Panc1 (cell line): ENCODE data around the gene CD14. TPM values are rescaled to one million over a fixed set of nuclear protein-coding genes. Genes with fewer than 3 reads are reported as not detected.
"Not testable (repeated sequence)": the region's sequence is repeated elsewhere in the genome, so short reads cannot be mapped to it uniquely, and the experiment has no call there.

Experiments
- ATAC-seq: fragments of 200-7000 bp; cut with Tn5 transposase; 2 replicates; pipeline ENCODE4 v1.9.1; 2020; ENCODE audit warnings: mild to moderate bottlenecking, moderate library complexity
- BruUV-seq: library from RNA; stranded (reverse); fragments of 400-500 nt; replicated peaks from 2 replicates; lab custom pipeline; 2021; lab: Mats Ljungman, UMichigan
- CTCF ChIA-PET: fragments of 300-600 bp; sonication (Branson Sonifier 250); formaldehyde crosslinking; loops from one replicate; lab custom pipeline; 2022; ENCODE audit warnings: antibody characterized with exemption; lab: Charles Lee
- POLR2A ChIA-PET: fragments of 300-600 bp; sonication (Branson Sonifier 250); formaldehyde crosslinking; loops from one replicate; lab custom pipeline; 2022; ENCODE audit warnings: antibody characterized with exemption; lab: Charles Lee
- DNase-seq: peaks from one replicate; pipeline ENCODE4 v3.0.0-alpha.2; 2010; ENCODE audit warnings: low read depth, low spot score
- H3K27ac ChIP-seq: 2 replicates; pipeline ENCODE4 v1.5.1; 2011; ENCODE audit warnings: mild to moderate bottlenecking, low read length, inconsistent platforms
- H3K27me3 ChIP-seq: fragments of 200-500 bp; sonication (Bioruptor generic); 2 replicates; pipeline ENCODE4 v1.6.0; 2014; ENCODE audit warnings: low read length, inconsistent platforms; ENCODE audit not compliant: control insufficient read depth, insufficient read depth
- H3K36me3 ChIP-seq: fragments of 200-500 bp; sonication (Bioruptor generic); 2 replicates; pipeline ENCODE4 v1.5.1; 2014; ENCODE audit warnings: inconsistent platforms, mild to moderate bottlenecking, low read length, moderate library complexity; ENCODE audit not compliant: control insufficient read depth, insufficient read depth
- H3K4me1 ChIP-seq: 2 replicates; pipeline ENCODE4 v1.5.1; 2011; ENCODE audit warnings: inconsistent platforms, mild to moderate bottlenecking, low read length, moderate library complexity; ENCODE audit not compliant: control insufficient read depth, insufficient read depth
- H3K4me3 ChIP-seq, 2 experiments: 2 replicates each; pipeline ENCODE4 v1.5.1; 2011 to 2012; ENCODE audit warnings: low read depth in 2 of 2, low read length in 2 of 2, mild to moderate bottlenecking in 2 of 2, inconsistent platforms in 1 of 2, moderate library complexity in 1 of 2
- H3K9me3 ChIP-seq: fragments of 200-500 bp; sonication (Bioruptor generic); 2 replicates; pipeline ENCODE4 v1.5.1; 2014; ENCODE audit warnings: low read depth, mild to moderate bottlenecking, inconsistent platforms, low read length, moderate library complexity; ENCODE audit not compliant: control insufficient read depth, insufficient read depth
- POLR2AphosphoS5 ChIP-seq: IDR thresholded peaks from 2 replicates; pipeline ENCODE4 v1.6.1; 2012; ENCODE audit warnings: mild to moderate bottlenecking, low read depth, low read length, moderate library complexity
- SIN3A ChIP-seq: IDR thresholded peaks from 2 replicates; pipeline ENCODE4 v1.6.1; 2012; ENCODE audit warnings: low read depth, mild to moderate bottlenecking, low read length, moderate library complexity, borderline replicate concordance; ENCODE audit not compliant: insufficient read depth
- TCF7L2 ChIP-seq: IDR thresholded peaks from 2 replicates; pipeline ENCODE4 v1.6.1; 2011; ENCODE audit warnings: mild to moderate bottlenecking, low read depth, low read length, inconsistent platforms
- in situ Hi-C: cut with HindIII; loops from 2 replicates; pipeline ENCODE4 v1.10.0; 2016; ENCODE audit warnings: low sequenced_read_pairs, low pct_unique_long_range_greater_than_20kb
- intact Hi-C: fragments of 100-400 bp; cut with micrococcal nuclease; formaldehyde crosslinking; loops from one replicate; pipeline ENCODE4 v1.10.0; 2022; ENCODE audit not compliant: unreplicated experiment
- total RNA-seq: library from RNA; stranded (reverse); gene quantifications from one replicate; pipeline ENCODE4 v1.2.1, GENCODE V29; 2021; ENCODE audit not compliant: unreplicated experiment
- TF ChIP-seq, protein P1 (sequence below): fragments of 450-650 bp; IDR thresholded peaks from 2 replicates; pipeline ENCODE4 v1.5.1; 2017; ENCODE audit warnings: mild to moderate bottlenecking
- TF ChIP-seq, protein P2 (sequence below), 2 experiments: IDR thresholded peaks; 2 replicates each; pipeline ENCODE4 v1.6.1; 2011 to 2012; ENCODE audit warnings: low read depth in 2 of 2, control low read depth in 1 of 2, low read length in 1 of 2, mild to moderate bottlenecking in 1 of 2, moderate library complexity in 1 of 2; ENCODE audit not compliant: insufficient read depth in 1 of 2

CD14 gene
- total RNA-seq, 1 experiment from 2014 or later = 2.5 TPM

DNA sequence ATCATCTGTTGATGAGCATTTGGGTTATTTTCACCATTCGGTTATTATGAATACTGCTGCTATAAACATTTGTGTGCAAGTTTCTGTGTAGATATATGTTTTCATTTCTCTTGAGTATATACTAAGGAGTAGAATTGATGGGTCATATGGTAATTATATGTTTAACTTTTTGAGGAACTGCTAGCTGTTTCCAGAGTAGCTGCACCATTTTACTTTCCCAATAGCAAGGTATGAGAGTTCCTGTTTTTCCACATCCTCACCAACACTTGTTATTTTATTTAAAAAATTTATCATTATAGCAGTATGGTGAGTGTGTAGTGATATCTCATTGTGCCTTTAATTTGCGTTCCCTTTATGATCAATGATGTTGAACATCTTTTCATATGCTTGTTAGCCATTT, 29.2 kb downstream of the CD14 start:
- CTCF ChIA-PET = no interaction called here
- no peak for ATAC-seq
- in situ Hi-C loops = no loop called here

GRCh38 chr5:140603446-140603698, 29.6 kb downstream of the CD14 start:
- ATAC-seq, H3K36me3 ChIP-seq, POLR2A ChIA-PET, BruUV-seq, CTCF ChIA-PET, H3K9me3 ChIP-seq, H3K4me3 ChIP-seq, in situ Hi-C loops, H3K27me3 ChIP-seq, intact Hi-C loops, H3K27ac ChIP-seq, H3K4me1 ChIP-seq, DNase-seq: not testable (repeated sequence)

More for the DNA sequence above, 29.2 kb downstream of the CD14 start:
- H3K27me3 ChIP-seq = no peaks in the 10 kb centered on the region
- TF ChIP-seq, protein P1, sequence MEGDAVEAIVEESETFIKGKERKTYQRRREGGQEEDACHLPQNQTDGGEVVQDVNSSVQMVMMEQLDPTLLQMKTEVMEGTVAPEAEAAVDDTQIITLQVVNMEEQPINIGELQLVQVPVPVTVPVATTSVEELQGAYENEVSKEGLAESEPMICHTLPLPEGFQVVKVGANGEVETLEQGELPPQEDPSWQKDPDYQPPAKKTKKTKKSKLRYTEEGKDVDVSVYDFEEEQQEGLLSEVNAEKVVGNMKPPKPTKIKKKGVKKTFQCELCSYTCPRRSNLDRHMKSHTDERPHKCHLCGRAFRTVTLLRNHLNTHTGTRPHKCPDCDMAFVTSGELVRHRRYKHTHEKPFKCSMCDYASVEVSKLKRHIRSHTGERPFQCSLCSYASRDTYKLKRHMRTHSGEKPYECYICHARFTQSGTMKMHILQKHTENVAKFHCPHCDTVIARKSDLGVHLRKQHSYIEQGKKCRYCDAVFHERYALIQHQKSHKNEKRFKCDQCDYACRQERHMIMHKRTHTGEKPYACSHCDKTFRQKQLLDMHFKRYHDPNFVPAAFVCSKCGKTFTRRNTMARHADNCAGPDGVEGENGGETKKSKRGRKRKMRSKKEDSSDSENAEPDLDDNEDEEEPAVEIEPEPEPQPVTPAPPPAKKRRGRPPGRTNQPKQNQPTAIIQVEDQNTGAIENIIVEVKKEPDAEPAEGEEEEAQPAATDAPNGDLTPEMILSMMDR = no peak
- TF ChIP-seq TCF7L2 = no peak
- TF ChIP-seq, protein P2, sequence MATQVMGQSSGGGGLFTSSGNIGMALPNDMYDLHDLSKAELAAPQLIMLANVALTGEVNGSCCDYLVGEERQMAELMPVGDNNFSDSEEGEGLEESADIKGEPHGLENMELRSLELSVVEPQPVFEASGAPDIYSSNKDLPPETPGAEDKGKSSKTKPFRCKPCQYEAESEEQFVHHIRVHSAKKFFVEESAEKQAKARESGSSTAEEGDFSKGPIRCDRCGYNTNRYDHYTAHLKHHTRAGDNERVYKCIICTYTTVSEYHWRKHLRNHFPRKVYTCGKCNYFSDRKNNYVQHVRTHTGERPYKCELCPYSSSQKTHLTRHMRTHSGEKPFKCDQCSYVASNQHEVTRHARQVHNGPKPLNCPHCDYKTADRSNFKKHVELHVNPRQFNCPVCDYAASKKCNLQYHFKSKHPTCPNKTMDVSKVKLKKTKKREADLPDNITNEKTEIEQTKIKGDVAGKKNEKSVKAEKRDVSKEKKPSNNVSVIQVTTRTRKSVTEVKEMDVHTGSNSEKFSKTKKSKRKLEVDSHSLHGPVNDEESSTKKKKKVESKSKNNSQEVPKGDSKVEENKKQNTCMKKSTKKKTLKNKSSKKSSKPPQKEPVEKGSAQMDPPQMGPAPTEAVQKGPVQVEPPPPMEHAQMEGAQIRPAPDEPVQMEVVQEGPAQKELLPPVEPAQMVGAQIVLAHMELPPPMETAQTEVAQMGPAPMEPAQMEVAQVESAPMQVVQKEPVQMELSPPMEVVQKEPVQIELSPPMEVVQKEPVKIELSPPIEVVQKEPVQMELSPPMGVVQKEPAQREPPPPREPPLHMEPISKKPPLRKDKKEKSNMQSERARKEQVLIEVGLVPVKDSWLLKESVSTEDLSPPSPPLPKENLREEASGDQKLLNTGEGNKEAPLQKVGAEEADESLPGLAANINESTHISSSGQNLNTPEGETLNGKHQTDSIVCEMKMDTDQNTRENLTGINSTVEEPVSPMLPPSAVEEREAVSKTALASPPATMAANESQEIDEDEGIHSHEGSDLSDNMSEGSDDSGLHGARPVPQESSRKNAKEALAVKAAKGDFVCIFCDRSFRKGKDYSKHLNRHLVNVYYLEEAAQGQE (IDR thresholded peaks at IDR 0.05; ENCODE audit: insufficient read depth in 1 of 2, low read depth in 2 of 2, low read length in 1 of 2) = no peak
- no peak for TF ChIP-seq SIN3A
- TF ChIP-seq POLR2AphosphoS5 = no peak
- POLR2A ChIA-PET = no interaction called here
- no peak for DNase-seq
- H3K4me3 ChIP-seq = no peak overlapping the region
- H3K4me1 ChIP-seq = no peaks in the 10 kb centered on the region
- H3K27ac ChIP-seq = no peak overlapping the region
- H3K9me3 ChIP-seq = no peaks in the 10 kb centered on the region
- intact Hi-C loops = no loop called here
- BruUV-seq = no TSS peak
- no peaks in the 10 kb centered on the region for H3K36me3 ChIP-seq

GRCh38 chr5:140602147-140602546, 30.8 kb downstream of the CD14 start:
- intact Hi-C loops (no loop called here), in situ Hi-C loops (no loop called here)
- Histone ChIP-seq H3K27ac (no peak overlapping the region), H3K27me3 (no peaks in the 10 kb centered on the region), H3K9me3 (no peaks in the 10 kb centered on the region), H3K36me3 (no peaks in the 10 kb centered on the region), H3K4me3 (no peak overlapping the region), H3K4me1 (no peaks in the 10 kb centered on the region)
- ATAC-seq (no peak), DNase-seq (no peak)
- ChIA-PET CTCF (no interaction called here), POLR2A (no interaction called here)
- BruUV-seq = no TSS peak
- TF ChIP-seq TCF7L2 = no peak
- no peak for TF ChIP-seq POLR2AphosphoS5
- TF ChIP-seq, protein P1 = no peak
- TF ChIP-seq, protein P2 (IDR thresholded peaks at IDR 0.05; ENCODE audit: insufficient read depth in 1 of 2, low read depth in 2 of 2, low read length in 1 of 2) = no peak
